NCI-H2107 treated with DMSO at 0.1 percent for 48 hours (cell line): ENCODE results near the gene FBXL19.
A peak's percentile ranks its signal among the peaks of the same experiment; 100 is the strongest.

ENCODE experiments used
- DNase-seq: peaks from one replicate; lab custom pipeline; 2025; ENCODE audit not compliant: unreplicated experiment; lab: John Stamatoyannopoulos, UW

The FBXL19 gene

GRCh38 chr16:30984669-30985400 is 61.5 kb downstream of the FBXL19 start, which contains the start of gene HSD3B7:
Gene HSD3B7, plus strand, starts transcription at chr16:30985207. Its CDS starts 452 bp downstream, at chr16:30985659.
- DNase-seq, result peak; percentile 53

GRCh38 chr16:30985401-30986128 is 62.2 kb downstream of the FBXL19 start:
- peak; percentile 76 for DNase-seq

- DNase-seq, result no peak
Observed at GRCh38 chr16:30986129-30986991, 63.0 kb downstream of the FBXL19 start.

- DNase-seq, result no peak
Observed at GRCh38 chr16:30987581-30988190, 64.3 kb downstream of the FBXL19 start.

- DNase-seq, result no peak
Observed at GRCh38 chr16:30989469-30990047, 66.2 kb downstream of the FBXL19 start.

- no peak for DNase-seq
Observed at GRCh38 chr16:30990105-30990504, 66.7 kb downstream of the FBXL19 start.

GRCh38 chr16:30991052-30991451 is 67.7 kb downstream of the FBXL19 start:
- DNase-seq, result no peak

GRCh38 chr16:30992276-30992780 is 69.0 kb downstream of the FBXL19 start:
- no peak for DNase-seq

- DNase-seq, result no peak
Observed at GRCh38 chr16:30992931-30993816, 69.8 kb downstream of the FBXL19 start.

GRCh38 chr16:30995927-30996323 is 72.6 kb downstream of the FBXL19 start:
- DNase-seq, result no peak

GRCh38 chr16:30996324-30996984 is 73.1 kb downstream of the FBXL19 start:
- DNase-seq, result no peak

GRCh38 chr16:30996985-30997724 is 73.8 kb downstream of the FBXL19 start:
- DNase-seq, result no peak

GRCh38 chr16:30997725-30998711 is 74.6 kb downstream of the FBXL19 start:
- peak; percentile 12 for DNase-seq
